ENCODE results near the gene EBLN1.

DNA sequence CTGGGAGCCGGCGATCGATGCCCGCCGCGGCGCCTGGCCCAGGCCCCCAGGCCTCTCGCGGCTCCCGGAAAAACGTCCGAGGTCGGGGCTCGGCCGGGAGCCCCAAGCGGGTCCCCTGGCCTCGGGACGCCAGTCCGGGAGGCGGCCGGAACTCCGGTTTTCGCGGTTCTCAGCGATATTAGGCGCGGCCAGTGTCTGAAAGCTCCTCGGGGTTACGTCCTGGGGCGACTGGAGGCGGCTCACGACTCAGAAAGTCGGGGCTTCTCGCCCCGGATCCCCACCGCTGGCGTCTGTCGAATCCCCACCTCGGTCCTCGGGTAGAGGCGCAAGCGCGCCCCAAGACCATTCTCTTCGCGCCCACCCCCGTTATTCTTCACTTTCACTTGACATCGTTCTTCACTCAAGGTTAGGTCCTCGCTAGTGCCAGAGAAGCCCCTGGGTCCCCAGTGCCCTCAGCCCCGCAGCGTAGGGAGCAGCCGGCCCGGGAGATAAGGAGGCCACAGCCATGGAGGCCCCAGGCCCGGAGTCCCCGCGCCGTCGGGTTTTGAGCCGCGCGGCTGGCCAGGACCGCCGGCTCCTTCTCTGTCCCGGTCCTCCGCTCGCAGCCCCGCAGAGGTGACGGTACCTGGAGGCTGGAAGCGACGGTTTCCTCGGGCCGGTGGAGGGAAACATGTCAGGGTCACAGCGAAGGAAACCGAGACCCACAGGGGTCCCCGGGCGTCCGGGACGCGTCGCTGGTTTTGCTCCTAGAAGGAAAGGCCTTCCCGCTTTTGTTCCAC lies 35.2 kb upstream of the EBLN1 start:
- TF ChIP-seq, protein P1, sequence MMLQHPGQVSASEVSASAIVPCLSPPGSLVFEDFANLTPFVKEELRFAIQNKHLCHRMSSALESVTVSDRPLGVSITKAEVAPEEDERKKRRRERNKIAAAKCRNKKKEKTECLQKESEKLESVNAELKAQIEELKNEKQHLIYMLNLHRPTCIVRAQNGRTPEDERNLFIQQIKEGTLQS (IDR thresholded peaks at IDR 0.05; ENCODE audit: insufficient read depth, low read depth, low read length) = no peak
- no peak for TF ChIP-seq RNF2 (IDR thresholded peaks at IDR 0.05; ENCODE audit: borderline replicate concordance, low read depth, low read length, missing control alignments, poor library complexity, severe bottlenecking)

Data from H1 (cell line).